CD4-positive, alpha-beta T cell treated with Interleukin-17A for 4 hours (primary cell): ENCODE measurements around the gene SLC51B.
"Not testable (repeated sequence)": the region's sequence is repeated elsewhere in the genome, so short reads cannot be mapped to it uniquely, and the experiment has no call there.

Source experiments
- DNase-seq: peaks from one replicate; pipeline ENCODE4 v3.0.0-alpha.2; 2020; ENCODE audit warnings: mixed read lengths

Gene SLC51B

GRCh38 chr15:65067317-65067644 lies 22.1 kb downstream of the SLC51B start:
- DNase-seq, result no peak

DNA sequence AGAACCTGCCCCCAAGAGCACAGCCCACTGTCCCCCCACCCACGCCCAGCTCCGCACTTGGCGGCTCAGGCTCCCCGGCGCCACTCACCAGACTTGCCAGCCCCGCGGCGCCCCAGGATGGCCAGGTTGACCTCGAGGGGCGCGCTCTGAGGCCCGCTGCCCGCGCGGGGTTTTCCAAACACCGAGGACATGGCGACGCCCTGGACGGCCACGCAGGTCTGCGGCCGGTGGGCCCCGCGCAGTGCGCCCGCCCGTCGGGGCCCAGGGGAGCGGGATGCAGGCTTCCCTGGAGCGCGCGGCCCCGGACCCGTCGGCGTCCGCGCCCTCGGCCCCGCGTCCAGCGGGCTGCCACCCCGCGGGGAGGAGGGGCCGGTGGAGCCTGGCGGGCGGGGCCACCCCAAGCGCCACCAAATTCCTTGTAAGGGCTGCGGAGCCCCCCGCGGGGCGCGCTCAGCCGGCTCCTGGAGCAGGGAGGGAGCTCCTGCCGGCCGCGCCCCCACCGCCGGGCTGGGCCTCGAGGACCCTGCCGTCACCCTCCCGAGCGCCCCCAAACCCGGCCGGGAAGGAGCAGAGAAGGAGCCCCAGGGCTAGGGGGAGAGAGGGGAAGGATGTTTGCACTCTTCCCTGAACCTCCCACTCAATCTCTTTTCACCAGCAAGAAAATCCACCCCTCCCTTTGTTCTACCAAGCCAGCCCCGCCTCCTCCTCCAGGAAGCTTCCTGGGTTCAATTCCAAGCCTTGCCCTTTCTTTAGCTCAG lies 22.6 kb downstream of the SLC51B start, which contains the start of gene RASL12:
RASL12 (minus strand) TSS at position 347 of the 758 bp plus-strand sequence; CDS start at position 191, 156 bp downstream.
- no peak for DNase-seq

DNA sequence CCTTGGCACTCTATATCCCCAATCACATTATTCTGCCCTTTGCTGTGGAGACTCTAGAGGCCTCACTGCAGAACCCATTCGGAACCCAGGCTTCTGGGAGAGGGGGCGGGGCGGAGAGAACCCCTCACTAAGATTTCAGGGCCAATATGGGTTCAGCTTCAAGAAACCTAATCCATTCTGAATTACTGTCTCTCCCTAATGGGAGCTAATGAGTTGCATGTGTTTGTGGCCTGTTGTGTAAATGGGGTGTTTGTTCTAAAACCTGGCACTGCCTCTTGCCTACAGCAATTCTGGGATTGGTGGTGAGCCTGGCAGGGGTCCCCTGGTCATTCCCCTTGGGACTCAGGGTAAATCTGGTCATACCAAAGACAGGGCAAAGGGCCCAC lies 23.2 kb downstream of the SLC51B start:
- DNase-seq, result no peak

GRCh38 chr15:65069179-65069578 lies 24.0 kb downstream of the SLC51B start:
- DNase-seq, result no peak

- no peak for DNase-seq
Observed at GRCh38 chr15:65069779-65070546, 24.8 kb downstream of the SLC51B start.

DNA sequence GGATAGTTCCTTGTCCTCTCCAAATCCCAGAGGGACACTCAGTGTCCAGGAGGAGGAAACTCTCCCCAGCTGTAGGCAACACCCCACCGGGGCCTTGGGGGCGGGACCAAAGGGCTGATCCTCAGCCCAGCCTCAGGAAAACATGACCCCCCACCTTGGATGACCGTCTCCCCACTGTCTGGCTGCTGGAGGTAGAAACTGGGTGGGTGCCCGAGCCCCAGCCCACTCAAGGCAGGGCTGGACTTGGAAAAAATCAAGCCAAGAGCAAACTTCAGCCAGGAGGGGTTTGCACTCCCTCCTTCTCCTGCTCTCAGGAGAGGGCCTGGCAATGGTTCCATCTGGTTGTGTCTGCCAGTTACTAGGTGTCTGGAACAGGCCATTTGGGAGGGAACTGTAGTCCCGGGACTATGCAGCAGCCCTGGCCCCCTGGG lies 26.2 kb downstream of the SLC51B start:
- DNase-seq, result no peak

- DNase-seq, result no peak
Observed at GRCh38 chr15:65072027-65072426, 26.8 kb downstream of the SLC51B start.

DNA sequence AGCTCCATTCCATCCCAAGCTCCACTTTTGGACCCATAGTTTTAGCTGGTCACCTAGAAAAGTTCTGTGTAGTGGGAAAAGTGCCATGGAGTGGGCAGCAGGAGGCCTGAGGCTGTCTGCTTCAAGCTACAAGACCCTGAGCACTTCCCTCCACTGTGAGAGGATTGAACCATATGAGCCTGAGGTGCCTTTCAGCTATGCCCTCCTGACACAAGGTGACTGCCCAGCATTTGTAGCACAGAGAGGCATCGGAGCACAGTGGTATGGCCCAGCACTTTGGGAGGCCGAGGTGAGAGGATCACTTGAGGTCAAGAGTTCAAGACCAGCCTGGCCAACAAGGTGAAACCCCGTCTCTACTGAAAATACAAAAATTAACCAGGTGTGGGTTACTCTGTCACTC lies 27.4 kb downstream of the SLC51B start:
- no peak for DNase-seq

DNA sequence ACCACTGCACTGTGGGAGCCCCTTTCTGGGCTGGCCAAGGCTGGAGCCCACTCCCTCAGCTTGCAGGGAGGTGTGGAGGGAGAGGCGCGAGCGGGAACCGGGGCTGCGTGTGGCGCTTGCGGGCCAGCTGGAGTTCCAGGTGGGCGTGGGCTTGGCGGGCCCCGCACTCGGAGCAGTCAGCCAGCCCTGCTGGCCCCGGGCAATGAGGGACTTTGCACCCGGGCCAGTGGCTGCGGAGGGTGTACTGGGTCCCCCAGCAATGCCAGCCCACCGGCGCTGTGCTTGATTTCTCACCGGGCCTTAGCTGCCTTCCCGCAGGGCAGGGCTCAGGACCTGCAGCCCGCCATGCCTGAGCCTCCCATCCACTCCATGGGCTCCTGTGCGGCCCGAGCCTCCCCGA lies 29.8 kb downstream of the SLC51B start:
- not testable (repeated sequence) for DNase-seq

DNA sequence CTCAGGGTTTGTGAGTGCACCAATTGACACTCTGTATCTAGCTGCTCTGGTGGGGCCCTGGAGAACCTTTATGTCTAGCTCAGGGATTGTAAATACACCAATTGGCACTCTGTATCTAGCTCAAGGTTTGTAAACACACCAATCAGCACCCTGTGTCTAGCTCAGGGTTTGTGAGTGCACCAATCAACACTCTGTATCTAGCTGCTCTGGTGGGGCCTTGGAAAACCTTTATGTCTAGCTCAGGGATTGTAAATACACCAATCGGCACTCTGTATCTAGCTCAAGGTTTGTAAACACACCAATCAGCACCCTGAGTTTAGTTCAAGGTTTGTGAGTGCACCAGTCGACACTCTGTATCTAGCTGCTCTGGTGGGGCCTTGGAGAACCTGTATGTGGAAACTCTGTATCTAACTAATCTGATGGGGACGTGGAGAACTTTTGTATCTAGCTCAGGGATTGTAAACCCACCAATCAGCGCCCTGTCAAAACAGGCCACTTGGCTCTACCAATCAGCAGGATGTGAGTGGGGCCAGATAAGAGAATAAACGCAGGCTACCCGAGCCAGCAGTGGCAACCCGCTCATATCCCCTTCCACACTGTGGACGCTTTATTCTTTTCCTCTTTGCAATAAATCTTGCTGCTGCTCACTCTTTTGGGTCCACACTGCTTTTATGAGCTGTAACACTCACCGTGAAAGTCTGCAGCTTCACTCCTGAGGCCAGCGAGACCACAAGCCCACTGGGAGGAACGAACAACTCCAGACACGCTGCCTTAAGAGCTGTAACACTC lies 30.6 kb downstream of the SLC51B start:
- DNase-seq, result not testable (repeated sequence)

DNA sequence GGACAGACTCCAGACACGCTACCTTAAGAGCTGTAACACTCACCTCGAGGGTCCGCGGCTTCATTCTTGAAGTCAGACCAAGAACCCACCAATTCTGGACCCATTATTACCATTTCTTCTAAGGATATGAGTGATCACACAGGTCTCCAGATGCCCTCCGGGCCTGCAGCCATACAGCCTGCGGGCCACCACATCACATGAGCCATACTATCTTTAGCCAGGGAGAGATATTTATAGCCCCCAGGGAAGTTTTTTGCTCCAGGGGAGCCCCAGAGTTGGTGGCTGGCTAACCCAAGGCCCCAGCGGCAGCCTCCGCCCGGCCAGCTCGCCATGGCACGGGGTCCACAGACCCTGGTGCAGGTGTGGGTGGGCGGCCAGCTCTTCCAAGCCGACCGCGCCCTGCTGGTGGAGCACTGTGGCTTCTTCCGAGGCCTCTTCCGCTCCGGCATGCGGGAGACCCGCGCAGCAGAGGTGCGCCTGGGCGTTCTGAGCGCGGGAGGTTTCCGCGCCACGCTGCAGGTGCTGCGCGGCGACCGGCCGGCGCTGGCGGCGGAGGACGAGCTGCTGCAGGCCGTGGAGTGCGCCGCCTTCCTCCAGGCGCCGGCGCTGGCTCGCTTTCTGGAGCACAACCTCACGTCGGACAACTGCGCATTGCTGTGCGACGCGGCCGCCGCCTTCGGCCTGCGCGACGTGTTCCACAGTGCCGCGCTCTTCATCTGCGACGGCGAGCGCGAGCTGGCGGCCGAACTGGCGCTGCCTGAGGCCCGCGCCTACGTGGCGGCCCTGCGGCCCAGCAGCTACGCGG lies 31.5 kb downstream of the SLC51B start, which contains the start of gene KBTBD13:
KBTBD13 (plus strand) TSS at position 261 of the 805 bp plus-strand sequence; CDS start at position 331, 70 bp downstream.
- no peak for DNase-seq

- no peak for DNase-seq
Observed at GRCh38 chr15:65077291-65077980, 32.2 kb downstream of the SLC51B start.

DNA sequence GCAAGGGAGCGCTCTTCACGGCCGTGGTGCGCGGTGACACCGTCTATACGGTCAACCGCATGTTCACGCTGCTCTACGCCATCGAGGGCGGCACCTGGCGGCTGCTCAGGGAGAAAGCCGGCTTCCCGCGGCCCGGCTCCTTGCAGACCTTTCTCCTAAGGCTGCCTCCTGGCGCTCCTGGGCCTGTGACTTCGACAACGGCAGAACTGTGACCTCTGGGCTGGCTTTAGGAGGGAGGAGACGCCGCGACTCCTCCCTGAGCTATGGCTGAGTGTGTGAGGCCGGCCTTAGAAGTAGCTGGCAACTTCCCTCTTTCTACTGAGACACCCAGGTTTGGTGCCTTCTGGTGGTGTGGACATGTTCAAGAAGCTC lies 32.8 kb downstream of the SLC51B start:
- peak; percentile 62 for DNase-seq

- DNase-seq, result no peak
Observed at GRCh38 chr15:65079580-65079979, 34.4 kb downstream of the SLC51B start.

DNA sequence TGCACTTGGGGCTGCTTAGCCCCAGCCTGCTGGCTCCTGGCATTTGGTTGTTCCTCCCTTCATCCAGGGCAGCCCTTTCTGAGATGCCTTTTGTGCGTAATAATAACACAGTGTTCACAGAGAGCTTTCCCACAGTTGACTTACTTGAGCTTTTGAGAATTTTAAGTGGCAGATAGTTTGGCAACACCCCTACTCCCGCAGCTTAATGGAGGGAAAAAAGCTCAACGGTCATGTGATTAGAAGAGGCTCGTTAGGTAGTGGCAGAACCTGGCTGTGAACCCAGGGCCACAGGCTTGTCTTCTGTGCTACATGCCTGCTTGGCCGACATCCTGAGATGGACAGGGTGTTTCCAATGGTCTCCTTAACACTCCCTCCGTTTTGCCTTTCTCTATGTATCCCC lies 36.1 kb downstream of the SLC51B start:
- DNase-seq, result no peak

DNA sequence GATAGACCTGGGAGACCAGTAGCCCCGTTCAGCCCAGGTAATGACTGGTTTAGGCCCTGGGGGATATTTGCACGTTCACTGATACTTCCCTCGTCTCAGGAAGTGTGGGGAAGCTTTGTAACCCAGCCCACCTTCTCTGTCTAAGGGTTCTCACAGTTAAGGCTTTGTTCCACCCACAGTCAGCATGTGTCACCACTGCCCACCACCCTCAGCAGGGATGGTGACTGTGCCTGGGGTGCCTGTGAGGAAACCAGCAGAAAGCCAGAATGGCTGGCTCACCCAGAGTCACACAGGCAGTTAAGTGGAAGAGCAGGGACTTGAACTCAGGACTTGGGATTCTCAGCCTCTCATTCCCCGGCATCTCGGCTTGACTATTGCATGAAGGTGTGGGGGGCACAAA lies 36.6 kb downstream of the SLC51B start:
- DNase-seq, result no peak

GRCh38 chr15:65082303-65082953 lies 37.2 kb downstream of the SLC51B start:
- peak; percentile 39 for DNase-seq

GRCh38 chr15:65083262-65083701 lies 38.1 kb downstream of the SLC51B start:
- no peak for DNase-seq

DNA sequence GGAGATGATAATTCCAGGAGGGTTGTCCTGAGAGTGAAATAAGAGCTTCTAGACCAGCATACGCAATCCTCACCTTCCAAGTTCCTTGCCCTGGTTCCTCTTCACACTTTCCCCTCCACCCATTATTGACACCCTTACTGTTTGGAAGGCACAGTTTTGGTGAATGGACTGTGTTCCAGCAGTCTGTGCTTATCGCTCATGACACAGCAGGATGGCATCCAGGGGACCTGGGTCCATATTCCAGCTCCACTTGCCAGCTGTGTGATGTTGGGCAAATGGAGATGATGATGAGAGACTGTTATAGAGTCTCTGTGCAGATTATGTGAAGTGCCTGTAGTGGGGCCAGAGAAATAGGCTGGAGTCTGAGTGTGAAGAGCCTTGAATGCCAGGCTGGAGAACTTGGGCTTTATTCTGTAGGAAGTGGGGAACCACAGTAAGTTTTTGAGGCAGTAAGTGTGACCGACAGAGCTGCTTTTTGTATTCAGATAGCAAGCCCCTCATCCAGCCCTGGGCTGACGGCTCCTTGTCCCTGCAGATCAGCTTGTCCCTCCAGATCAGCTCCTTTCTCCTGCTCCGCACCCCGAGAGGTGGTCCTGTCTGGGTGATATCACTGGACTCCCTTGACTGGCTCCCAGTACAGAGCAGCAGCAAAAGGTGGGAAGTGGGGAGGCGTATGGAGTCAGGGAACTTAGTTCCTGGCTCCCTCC lies 39.5 kb downstream of the SLC51B start:
- no peak for DNase-seq

DNA sequence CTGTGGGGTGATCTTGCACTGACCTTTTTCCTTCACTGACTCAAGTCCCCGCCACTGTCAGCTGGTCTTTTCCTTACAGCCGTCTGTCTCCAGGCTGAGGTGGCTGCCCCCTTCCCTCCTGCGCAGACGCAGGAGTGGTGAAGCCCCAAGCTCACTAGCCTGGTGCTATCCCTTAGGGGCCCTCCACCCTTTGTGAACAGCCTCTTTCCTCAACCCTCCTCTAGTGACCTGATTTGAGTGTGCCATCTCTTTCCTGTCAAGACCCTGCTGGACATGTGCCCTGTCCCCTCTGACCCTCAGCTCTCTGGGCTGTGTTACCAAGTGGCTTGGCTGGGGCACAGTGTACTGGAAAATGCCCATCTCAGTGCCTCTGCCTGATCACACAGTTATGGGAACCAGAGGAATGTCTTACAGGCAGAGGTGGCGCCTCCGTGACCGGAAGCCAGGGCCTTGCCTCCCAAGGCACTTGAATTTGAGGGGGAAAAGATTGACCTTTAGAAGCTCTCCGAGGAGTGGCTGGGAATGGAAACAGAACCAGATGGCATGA lies 40.1 kb downstream of the SLC51B start:
- DNase-seq, result no peak
